OCI-LY3 (cell line): ENCODE measurements around the gene OR9A4.

Source experiments
- CTCF ChIP-seq: fragments of 200-600, 300-600 bp; sonication (generic); IDR thresholded peaks from 2 replicates; pipeline ENCODE4 v1.5.1; 2014; ENCODE audit warnings: antibody characterized with exemption, low read length, low read depth
- EZH2phosphoT487 ChIP-seq: fragments of 200-600 bp; shearing (Covaris generic); IDR thresholded peaks from 2 replicates; pipeline ENCODE4 v1.6.1; 2018; ENCODE audit warnings: antibody characterized with exemption, mixed run types, low read depth

- TF ChIP-seq CTCF: no peak
- no peak for TF ChIP-seq EZH2phosphoT487
These were observed 24.9 kb downstream of the OR9A4 start for GRCh38 chr7:141941075-141941474.
